HG02852 (cell line): Measurements from ENCODE around the gene PGC.

Experiments used
- ATAC-seq: cut with Tn5 transposase; IDR thresholded peaks from one replicate; pipeline ENCODE4 v1.9.1; 2021; ENCODE audit warnings: mild to moderate bottlenecking, moderate library complexity; ENCODE audit not compliant: unreplicated experiment

Gene PGC

DNA sequence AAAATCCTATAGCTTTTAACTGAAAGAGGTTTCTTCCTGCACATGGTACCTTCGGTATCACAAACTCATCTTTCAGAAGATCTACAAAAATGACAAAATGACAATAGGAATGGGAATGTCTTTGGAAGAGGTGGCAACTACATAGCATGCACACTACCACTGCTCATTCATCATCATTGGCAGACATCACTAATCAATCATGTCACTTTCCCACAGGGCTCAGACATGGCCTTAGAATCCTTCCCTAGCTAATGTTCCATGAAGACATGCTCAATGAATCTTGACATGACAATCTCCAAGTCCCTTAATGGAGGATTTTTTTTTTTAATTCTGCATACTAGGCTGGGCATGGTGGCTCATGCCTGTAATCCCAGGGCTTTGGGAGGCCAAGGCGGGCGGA is 3.2 kb upstream of the PGC start:
- no peak for ATAC-seq

DNA sequence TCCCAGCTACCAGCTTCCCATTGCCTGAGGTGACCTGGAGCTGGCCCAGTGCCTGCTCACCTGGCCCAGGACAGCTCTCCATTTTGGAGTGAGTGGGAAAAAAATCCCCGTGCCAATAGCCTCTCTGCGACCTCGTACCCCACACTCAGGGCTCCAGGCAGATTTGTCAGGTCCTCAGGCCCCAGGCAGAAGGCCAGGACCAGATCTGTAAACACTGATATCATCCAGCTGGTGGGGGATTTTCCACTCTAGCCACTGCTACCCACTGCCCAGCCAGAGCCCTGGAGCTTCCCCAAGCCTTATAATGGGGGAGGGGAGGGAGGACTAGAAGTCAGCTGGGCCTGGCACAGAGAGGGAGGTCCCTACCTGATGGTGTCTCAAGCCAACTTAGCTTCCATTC is 1.3 kb upstream of the PGC start:
- ATAC-seq: no peak

DNA sequence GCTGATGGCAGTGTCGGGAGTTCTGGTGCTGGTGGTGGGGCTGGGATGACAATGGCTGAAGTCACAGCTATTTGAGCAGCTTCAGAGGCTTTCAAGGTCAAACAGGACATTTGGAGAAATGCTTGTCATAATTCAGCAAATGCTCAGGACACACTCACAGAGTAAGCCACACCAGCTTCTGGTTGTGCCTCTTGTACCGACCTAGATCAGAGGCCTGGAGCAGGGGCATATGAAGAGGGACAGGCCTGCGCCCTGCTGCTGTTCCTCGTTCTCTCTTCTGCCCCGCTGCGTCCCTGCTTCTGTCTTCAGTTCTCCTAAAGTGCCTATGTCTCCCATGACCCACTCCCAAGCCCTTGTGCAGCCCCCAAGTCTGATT is 893 bp upstream of the PGC start:
- ATAC-seq: no peak

DNA sequence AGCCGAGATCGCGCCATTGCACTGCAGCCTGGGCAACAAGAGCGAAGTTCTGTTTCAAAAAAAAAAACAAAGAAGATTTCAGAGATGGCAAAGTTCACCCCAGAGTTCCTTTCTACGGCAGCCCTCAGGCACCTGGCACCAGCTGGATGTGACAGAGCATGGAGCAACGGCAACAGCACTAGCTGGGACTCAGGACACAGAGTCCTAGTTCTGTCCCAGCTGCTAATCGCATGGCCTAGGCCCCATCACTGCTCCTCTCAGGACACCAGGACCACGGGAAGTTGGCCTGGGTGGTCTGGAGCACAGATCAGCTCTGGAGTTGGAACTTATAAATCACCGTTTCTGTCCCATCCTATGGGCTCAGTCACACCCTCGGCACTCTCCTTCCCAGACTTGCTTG is 1.1 kb downstream of the PGC start:
- ATAC-seq: no peak

DNA sequence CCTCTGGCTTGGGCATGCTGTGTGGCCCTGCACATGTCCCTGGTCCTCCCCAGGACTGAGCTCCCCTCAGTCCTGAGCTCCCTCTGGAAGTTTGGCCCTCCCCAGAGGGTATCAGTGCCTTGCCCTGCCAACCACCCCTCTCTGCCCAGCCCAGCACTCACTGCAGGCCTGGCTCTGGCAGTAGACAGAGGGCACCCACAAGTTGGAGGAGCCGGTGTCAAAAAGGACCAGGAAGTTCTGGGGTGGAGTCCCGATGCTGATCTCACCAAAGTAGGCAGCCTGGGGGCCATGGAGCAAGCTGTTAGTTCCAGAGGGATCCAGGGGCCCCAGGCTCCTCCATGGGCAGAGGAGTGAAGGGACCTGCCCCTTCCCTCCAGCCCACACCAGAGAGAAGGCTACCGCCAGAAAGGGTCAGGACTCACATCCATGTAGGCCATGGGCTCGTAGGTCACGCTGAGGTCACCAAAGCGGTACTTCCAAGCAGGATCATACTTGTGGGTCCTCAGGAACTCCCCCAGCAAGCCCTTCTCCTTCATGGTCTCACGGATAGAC is 2.9 kb downstream of the PGC start:
- ATAC-seq: no peak

DNA sequence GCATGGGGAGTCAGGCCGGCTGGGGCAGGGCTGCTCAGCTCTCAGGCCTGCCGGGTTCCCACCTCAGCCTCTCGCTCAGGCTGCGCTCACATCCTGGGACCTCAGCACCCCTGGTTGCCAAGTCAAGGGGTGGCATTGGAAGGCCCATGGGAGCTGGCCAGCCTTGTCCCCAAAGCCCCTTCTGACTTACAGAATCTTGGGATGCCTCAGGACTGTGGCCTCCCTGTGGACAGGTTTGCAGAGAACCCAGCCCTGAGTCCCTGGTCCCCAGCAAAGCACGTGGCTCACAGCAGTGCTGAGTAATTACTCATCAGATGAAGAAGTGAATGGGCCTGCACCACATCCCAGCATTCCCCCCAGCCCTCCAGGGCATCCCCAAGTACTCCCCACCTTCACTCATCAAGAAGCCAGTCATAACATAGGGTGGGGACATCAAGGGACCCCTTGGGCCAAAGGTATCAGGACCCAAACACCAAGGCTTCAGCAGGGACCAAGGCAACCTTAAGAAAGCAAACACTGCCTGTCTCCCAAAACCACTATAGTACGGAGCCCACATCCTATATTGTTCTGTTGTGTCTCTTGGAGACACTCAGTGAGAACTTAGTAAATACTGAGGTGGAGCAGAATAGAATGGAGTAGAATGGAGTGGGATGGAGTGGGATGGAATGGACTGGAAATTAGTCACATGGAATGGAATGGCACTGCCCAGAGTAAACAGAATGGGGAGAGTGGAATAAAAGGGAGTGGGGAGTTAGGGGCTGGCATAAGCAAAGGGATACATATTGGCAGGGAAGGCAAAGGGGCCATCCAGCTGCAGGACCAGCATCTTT is 3.6 kb downstream of the PGC start:
- ATAC-seq: no peak

DNA sequence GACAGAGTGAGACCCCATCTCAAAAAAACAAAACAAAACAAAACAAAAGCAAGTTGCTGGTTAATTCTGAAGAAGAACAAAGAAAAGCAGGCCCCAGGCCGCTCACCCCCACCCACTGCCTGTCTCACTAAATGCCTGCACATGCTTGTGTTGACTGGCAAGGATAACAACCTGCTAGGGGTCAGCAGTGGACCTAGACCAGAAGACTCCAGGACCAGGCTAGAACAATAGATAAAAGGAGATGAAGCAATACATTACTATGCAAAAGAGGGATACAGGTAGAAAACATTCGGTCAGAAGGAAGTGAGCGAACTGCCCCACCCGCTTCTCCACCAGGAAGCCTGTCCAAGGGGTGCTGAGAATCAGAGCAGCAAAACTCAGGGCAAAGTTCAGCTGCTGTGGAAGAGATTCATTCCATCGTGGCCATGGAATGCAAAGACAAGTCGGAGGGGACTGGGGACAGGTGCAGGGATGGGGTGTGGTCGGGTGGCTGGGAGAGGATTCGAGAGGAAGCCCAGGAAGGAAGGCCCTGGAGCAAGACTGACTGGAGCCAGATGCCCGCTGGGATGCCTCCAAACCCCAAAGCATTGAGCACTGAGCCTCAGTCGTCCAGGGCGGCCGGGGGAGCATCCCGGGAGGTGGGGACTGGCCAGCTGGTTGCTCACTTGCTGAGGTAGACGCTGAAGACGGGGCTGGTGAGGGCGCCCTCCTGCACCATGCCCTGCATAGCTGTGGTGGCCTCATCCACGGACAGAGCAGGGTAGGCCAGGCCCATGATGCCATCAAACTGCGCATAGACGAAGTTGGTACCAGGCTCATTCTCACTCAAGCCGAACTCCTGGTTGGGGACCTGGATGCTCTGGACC is 5.3 kb downstream of the PGC start:
- ATAC-seq: no peak

DNA sequence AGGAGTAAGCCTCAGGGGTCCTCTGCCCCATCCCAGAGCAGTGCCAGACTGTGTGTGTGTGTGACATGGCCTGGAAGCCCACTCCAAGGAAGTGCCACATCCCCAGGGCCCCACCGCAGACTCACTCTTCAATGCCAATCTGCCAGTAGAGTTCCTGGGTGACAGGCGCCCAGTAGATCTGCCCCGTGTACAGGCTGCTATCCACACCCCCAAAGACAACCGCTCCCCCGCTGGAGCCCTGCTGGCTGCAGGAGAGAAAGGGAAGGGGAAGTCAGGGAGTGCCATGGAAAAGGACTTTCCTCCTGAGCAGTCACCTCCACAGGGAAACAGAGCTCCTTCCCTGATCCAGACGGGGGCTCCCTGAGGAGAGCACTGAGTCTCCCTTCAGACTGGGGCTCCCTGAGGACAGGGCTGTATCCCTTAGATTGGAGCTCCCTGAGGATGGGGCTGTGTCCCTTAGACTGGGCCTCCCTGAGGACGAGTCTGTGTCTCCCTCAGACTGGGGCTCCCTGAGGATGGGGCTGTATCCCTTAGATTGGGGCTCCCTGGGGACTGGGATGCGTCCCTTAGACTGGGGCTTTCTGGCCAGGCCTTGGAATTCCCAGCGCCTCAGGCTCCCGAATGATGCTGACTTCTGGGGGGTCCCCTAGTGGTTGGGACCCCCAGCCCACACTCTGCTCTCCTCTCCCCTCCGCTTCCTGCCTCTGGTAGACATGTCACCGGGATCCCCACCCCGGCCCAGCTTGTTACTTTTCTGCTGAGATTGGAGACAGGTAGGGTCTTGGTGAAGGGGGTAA is 6.6 kb downstream of the PGC start:
- ATAC-seq: no peak

DNA sequence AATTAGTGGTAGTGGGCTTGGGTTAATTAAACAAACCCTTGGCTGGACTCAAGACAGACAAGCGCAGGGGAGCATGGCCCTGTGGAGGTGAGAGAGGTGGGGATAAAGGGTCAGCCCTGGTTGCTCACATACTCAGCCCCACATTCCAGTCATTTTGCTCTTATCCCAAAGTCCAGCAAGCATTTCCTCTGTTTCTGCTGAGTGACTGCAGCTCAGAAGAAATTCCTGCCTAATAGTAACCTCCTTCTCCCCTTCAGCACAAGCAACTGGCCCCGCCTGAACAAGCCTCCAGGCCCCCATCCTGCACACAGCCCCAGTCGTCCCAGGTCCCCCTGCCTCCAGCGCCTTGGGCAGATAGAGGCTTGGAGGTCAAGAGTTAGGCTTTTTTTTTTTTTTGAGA is 8.2 kb downstream of the PGC start:
- ATAC-seq: no peak

DNA sequence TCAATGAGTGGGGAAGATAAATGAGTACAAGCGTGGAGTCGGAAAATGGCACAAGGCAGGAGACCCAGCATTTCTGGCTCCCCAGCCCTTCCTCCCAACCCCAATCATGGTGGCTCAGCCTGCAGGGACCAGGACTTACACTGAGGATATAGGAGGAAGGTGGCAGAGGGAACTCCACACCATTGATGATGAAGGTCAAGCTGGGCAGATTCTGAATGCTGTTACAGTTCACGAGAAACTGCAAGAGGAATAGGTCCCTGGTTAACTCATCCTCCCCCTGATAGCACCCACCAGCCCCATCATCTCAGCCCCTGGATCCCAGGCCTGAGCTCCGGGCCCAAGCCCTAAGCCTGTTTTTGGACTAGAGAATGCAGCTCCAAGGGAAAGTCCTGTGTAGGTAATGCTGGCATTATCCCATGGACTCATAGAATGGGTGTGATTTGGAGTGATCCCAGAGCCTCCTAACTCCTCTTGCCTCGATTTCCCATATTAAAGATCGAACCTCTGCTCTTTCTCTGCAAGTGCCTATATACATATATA is 9.5 kb downstream of the PGC start:
- no peak for ATAC-seq

DNA sequence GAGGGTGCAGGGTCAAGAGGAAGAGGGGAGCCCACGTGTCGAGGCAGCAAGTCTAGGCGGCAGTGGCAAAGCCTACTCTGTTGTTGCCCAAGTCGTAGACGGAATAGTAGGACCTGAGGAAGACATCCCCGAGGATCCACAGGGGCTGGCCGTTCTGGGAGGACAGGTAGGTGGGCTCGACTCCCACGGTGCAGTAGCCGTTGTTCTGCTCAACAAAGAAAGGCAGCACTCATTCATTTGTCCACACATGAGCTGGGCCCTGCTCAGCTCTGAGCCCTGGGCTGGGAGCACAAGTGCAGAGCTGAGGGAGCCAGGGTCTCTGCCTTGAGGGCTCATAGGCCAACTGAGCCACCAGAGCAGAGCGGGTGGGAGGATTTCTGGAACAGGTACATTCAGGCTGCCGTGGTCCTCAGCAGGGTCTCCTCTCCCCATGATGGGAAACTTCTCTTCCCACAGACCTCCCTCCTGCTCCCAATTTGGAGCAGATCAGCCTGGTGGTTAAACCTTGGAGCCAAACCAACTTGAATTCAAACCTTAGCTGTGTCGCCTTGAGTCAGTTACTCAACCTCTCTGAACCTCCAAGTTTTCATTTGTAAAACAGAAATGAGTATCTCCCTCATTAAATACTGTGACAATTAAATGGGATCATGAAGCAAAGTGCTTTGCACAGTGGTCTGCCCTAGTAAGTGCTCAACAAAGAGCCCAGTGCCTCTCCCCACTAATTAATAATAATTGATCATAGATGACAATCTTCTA is 10.2 kb downstream of the PGC start:
- no peak for ATAC-seq

DNA sequence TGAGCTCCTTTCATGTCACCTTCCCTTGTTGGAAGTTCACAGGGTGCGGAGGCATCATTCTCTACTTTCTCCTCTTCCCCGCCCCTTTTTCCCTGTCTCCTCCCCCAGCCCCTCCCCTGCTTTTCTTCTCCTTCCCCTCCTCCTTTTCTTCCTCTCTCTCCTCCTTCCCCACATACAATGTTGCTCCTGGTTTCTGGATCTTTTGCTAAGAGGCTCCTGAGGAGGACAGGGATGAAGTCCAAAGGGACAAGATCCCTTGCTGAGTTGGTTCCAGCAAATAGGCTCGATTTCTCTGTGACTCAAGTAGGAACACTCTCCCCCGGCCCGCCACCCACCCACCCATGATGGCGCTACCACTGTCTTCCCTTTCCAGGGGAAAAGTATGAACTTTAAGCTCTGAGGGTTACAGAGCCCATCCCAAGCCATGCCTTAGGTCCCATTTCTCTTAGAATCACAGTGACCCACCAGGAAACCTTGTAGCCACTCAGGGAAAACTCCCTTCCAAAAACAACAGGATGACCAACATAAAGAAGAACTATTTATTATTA is 10.9 kb downstream of the PGC start:
- ATAC-seq: no peak

DNA sequence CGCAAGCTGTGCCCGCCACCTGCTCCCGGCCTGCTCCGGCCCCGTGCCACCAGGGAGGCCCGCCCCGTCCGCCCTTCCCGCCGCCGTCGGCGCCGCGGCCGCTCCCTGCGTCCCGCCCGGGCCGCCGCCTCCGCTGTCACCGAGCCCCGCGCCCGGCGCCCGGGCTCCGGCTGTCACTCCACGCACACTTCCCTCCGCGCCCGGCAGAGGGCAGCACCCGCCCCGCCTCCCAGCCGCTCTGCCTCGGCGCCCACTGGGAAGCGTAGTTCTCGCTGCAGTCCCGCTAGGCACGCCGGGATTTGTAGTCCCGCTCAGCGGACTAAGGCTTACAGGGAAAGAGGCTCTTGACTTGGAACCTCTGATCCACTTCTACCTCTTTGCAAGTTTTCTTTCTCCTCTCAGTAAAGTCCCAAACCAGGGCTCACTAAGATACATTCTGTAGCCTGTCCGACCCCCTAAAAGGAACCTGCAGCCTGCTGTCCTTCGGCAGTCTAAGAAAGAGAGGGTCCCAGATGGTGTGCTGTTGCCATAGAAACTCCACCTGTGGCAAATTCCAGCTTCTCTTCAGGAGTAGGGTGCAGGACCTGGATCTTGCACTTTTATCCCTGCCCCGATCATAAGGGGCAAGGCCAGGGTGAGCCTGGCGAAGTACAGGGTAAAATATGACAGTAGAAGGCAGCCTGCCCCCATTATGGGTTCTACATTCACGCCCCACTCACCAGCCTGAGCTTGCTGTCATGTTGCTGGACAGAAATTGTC is 11.6 kb downstream of the PGC start, which contains the start of gene TFEB:
TFEB (minus strand) TSS at position 182 of the 759 bp plus-strand sequence. CDS start 44,395 bp downstream, outside the sequence.
- ATAC-seq: peak; percentile 41

DNA sequence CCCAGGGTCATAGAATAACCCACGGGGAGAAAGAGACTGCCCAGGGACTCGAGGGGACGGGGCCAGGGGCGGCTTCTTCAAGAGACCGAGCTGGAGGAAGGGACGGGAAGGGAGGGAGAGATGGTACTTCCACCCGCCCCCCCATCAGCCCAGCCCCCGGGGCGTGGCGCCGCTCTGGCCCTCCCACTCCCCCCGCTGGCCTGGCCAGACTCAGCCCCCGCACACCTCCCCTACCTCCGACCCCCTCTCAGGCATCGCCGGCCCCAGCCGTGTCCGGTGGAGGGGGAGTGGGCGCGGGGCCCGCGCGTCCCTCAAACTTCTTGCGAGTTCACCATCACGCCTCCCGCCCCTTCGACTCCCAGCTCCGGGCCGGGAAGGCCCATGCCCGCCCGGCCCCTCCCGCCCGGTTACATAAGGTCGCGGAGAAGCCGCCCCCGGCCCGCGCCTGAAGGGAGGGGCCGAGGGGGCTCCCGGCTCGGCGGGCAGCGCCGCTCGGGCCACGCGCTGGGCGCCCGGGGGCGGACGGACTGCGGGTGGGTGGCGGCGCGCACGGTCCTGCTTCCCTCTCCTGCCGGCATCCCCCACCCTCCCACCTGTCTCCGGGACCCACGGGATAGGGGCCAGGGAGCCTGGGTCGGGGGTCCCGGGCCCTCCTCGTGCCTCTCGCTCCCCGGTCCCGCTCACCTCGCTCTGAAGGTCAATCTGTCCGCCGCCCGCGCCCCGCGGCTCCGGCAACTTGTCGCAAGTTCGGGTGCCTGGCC is 12.4 kb downstream of the PGC start:
- ATAC-seq: peak; percentile 19

DNA sequence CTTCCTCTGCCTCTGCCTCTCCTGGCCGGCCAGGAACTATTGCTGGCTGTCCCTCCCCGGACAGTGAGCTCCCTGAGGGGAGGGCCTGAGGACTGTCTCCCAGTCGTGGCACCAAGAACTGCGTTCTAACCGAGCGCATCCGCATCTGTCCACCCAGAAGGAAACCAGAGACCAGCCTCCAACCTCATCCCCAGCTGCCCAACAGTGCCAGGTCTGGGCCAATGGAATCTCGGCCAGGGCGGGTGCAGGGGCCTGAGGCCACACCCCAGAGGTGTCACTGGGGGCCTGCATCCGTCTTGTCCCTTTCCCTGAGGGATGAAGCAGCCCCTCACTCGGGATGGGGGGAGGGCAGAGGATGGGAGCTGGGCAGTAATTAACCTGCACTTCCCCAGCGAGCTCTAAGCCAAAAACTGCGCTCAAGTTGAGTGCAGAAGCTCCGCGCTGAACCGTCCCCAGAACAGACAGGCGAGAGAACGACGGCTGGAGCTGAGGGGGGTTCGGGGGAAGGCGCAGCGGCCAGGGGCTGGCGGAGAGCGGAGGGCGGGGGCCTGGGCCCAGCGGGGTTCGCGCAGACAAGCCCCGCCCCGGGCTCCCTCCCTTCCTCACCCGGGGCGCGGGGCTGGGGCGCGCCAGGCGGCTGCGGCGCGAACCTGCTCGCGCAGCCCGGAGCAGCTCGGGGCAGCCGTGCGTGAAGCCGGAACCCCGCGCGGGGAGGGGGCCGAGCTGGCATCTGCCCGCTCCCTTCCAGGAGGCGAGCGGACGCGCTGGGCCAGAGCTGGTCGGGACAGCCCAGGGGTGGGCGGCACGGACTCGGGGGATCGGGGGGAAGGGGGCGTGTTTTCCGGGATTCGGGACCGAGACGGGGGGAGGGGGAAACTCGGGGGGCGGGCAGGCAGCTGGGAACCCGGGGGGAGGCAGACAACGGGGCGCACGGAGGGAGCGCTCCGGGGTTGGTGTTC is 13.2 kb downstream of the PGC start:
- peak; percentile 45 for ATAC-seq

DNA sequence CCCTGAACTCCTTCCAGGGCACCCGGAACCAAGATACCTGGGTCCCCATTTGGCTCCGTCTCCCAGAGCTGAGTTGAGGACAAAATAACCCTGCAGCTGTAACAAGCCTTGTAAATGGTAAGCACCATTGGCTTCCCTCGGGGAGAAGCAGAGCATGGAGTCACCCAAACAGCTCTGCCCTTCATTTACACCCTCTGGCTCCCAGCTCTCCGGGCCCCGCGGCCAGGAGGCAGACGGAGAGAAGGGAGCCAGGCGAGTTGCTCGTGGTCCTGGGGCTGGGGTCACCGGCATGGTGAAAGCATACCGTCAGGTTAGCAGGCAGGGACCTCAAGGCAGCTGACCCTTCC is 13.9 kb downstream of the PGC start:
- no peak for ATAC-seq
